SH-SY5Y (cell line): ENCODE data around the gene KCTD5.

Experiments used
- GATA2 ChIP-seq: IDR thresholded peaks from 2 replicates; pipeline ENCODE4 v1.6.1; 2011; ENCODE audit warnings: mild to moderate bottlenecking, low read depth, low read length
- GATA3 ChIP-seq: IDR thresholded peaks from 2 replicates; pipeline ENCODE4 v1.6.1; 2011; ENCODE audit warnings: low read depth, mild to moderate bottlenecking, low read length, moderate library complexity

Gene KCTD5

GRCh38 chr16:2713523-2713922 lies 31.2 kb downstream of the KCTD5 start:
- TF ChIP-seq GATA2 = no peak
- TF ChIP-seq GATA3 = no peak

DNA sequence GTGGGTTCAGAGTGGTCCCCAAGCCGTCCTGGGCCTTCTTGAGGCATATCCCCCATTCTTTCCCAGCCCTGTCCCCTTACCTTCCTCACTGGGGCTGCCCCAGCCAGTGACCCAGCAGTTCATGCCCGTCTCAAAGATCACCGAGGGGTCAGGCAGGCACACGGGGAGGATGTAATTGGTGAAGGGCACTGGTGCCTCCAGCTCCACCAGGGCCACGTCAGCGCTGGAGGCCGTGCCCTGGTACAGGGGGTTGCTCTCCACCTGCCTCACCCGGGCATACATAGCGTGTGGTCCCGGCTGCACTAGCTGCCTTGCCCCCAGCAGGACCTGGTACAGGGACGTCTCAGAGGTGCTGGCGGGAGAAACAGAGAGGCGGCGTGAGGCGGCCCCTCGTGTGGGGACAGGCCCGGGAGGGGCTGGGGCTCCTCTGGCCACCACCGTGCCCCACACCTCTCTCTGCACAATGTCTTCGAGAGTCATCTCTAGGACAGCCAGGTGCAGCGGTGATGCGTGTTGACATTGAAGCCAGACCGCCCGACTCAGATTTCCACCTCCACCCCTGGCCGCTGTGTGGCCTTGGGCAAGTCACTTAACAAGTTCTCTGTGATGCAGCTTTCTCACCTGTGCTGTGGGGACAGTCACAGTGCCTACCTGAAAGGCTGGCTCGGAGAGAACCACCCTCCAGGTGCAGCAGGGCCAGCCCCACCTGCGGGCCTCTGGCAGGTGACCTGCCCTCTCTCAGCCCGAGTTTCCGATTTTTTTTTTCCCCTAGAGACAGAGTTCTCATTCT lies 31.9 kb downstream of the KCTD5 start:
- TF ChIP-seq GATA2 (no peak), GATA3 (no peak)

- TF ChIP-seq GATA2 = no peak
- no peak for TF ChIP-seq GATA3
Observed at GRCh38 chr16:2715064-2715463, 32.7 kb downstream of the KCTD5 start.

- no peak for TF ChIP-seq GATA3
- TF ChIP-seq GATA2 = no peak
Observed at GRCh38 chr16:2715519-2715918, 33.2 kb downstream of the KCTD5 start.

GRCh38 chr16:2715966-2716885 lies 33.9 kb downstream of the KCTD5 start:
- no peak for TF ChIP-seq GATA3
- TF ChIP-seq GATA2 = no peak

GRCh38 chr16:2716948-2717347 lies 34.6 kb downstream of the KCTD5 start:
- TF ChIP-seq GATA3 = no peak

GRCh38 chr16:2717383-2718263 lies 35.3 kb downstream of the KCTD5 start:
- TF ChIP-seq GATA3 (no peak), GATA2 (no peak)

GRCh38 chr16:2719328-2720063 lies 37.2 kb downstream of the KCTD5 start:
- TF ChIP-seq GATA3 (no peak), GATA2 (no peak)

- TF ChIP-seq GATA3 = no peak
- no peak for TF ChIP-seq GATA2
Observed at GRCh38 chr16:2720064-2720457, 37.7 kb downstream of the KCTD5 start, which contains the start of gene PRSS27. Gene PRSS27, minus strand, starts transcription at chr16:2720224. Its CDS starts 64 bp downstream, at chr16:2720160.

DNA sequence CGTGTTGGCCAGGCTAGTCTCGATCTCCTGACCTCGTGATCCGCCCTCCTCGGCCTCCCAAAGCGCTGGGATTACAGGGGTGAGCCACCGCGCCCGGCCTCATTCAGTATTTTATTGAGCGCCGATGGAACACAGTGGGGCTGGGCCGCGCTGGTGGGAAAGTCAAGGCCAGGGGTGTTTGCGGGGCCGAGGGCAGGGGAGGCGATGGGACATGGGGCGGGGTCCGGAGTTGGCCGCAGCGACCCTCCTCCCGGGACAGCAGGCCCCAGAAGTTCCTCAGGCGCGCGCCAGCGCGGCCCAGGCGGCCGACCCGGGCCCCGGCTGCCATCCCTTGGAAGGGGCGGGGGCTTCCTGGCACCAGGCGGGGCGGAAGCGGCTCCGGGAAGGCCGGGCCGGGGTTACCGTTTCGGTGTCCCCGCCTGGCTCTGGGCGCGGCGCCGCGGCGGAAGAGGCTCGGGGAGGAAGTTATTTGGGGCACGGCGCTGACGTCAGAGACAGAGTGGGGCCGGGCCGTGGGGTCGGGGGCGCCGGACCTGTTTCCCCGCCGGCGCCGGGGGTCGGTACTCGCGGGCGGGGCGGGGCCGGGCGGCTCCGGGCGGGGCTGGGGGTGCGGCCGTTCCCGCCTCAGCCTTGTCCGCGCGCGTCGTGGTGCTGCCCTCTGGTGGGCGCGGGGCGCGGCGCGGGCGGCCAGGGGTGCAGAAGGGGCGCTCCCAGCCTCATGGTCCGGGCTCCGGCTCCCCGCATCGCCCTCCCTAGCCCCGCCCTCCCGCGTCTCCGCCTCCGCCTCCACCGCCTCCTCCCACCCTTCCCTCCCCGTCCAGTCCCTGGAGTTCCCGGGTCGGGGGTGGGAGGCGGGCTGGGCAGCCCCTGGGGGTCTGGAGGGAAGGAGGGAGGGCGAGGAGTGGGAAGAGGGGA lies 38.7 kb downstream of the KCTD5 start:
- no peak for TF ChIP-seq GATA3
- TF ChIP-seq GATA2 = no peak

GRCh38 chr16:2724088-2724676 lies 41.9 kb downstream of the KCTD5 start:
- TF ChIP-seq GATA3 (no peak), GATA2 (no peak)

- TF ChIP-seq GATA3 (no peak), GATA2 (no peak)
Observed at GRCh38 chr16:2724816-2725348, 42.6 kb downstream of the KCTD5 start.
